GM19099 (cell line): Measurements from ENCODE around the gene AOX1.

Experiments
- POLR2A ChIP-seq: IDR thresholded peaks from 3 replicates; pipeline ENCODE4 v1.6.1; 2011; ENCODE audit warnings: low read depth; ENCODE audit not compliant: insufficient read length; ENCODE audit errors: extremely low read depth

The AOX1 gene

GRCh38 chr2:200618054-200618419 is 32.2 kb downstream of the AOX1 start:
- no peak for TF ChIP-seq POLR2A

- TF ChIP-seq POLR2A = no peak
These were observed 32.8 kb downstream of the AOX1 start for GRCh38 chr2:200618590-200619021.

- TF ChIP-seq POLR2A = no peak
These were observed 33.5 kb downstream of the AOX1 start for GRCh38 chr2:200619279-200619678.

GRCh38 chr2:200620606-200621390 is 35.0 kb downstream of the AOX1 start:
- TF ChIP-seq POLR2A = no peak

GRCh38 chr2:200622106-200622505 is 36.3 kb downstream of the AOX1 start:
- no peak for TF ChIP-seq POLR2A

GRCh38 chr2:200624026-200624425 is 38.2 kb downstream of the AOX1 start:
- TF ChIP-seq POLR2A = no peak

- TF ChIP-seq POLR2A = no peak
These were observed 38.8 kb downstream of the AOX1 start for GRCh38 chr2:200624658-200625057.

GRCh38 chr2:200625282-200625681 is 39.5 kb downstream of the AOX1 start:
- TF ChIP-seq POLR2A = no peak

GRCh38 chr2:200625958-200626363 is 40.1 kb downstream of the AOX1 start:
- TF ChIP-seq POLR2A = no peak

- no peak for TF ChIP-seq POLR2A
These were observed 41.4 kb downstream of the AOX1 start for GRCh38 chr2:200627110-200627770.

GRCh38 chr2:200631287-200631686 is 45.5 kb downstream of the AOX1 start:
- no peak for TF ChIP-seq POLR2A

- no peak for TF ChIP-seq POLR2A
These were observed 48.6 kb downstream of the AOX1 start for GRCh38 chr2:200634231-200634964.

GRCh38 chr2:200635251-200635650 is 49.4 kb downstream of the AOX1 start:
- no peak for TF ChIP-seq POLR2A

GRCh38 chr2:200637901-200638300 is 52.1 kb downstream of the AOX1 start:
- no peak for TF ChIP-seq POLR2A

GRCh38 chr2:200640176-200640575 is 54.4 kb downstream of the AOX1 start:
- no peak for TF ChIP-seq POLR2A

- no peak for TF ChIP-seq POLR2A
These were observed 55.1 kb downstream of the AOX1 start for GRCh38 chr2:200640901-200641300.
